Measurements from ENCODE around the gene ZNF575. TPM values are rescaled to one million over a fixed set of nuclear protein-coding genes. Genes with fewer than 3 reads are reported as not detected.

The ZNF575 gene
- total RNA-seq, 1 experiment from 2014 or later, result not detected

DNA sequence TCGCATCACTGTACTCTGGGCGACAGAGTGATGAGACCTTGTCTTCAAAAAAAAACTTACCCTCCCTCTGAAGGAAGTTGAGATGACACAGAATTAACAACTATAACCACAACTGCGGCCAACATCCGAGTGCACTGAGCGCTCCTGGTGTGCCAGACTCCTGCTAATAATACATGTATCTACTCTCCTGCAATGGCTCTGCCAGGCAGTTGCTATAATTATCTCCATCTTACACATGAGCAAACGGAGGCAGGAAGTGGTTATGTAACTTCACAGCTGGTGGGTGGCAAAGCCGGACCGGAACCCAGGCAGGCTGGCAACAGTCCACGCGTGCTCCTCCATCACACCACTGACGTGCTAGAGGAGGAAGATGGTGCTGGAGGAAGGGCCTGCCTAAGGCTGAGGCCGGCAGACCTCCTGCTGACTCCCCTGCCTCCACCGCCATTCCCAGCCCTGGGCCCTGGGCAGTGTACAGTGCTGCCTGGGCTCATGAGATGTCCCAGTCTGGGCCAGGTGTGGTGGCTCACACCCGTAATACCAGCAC is 29.8 kb downstream of the ZNF575 start:
- H2AFZ ChIP-seq (ENCODE audit: low read length), result no peak overlapping the region
- H3K18ac ChIP-seq (ENCODE audit: insufficient read length, low read depth, low read length), result no peak overlapping the region
- H3K9ac ChIP-seq (ENCODE audit: extremely low read depth, insufficient read length, low read length), result no peak overlapping the region
- H3K79me2 ChIP-seq (ENCODE audit: insufficient read depth, low read length), result no peaks in the 10 kb centered on the region
- Mint-ChIP-seq H3K36me3 (ENCODE audit: insufficient read depth in 1 of 3, low read depth in 3 of 3) (peaks cover 6 to 30% (median 19%) of the 10 kb centered on the region in 3 experiments; a peak in 6 of 7 replicates), H3K9me3 (no peaks in the 10 kb centered on the region), H3K4me3 (no peak overlapping the region), H3K27ac (no peak overlapping the region), H3K27me3 (ENCODE audit: low read depth) (no peaks in the 10 kb centered on the region; the same call in 1 of the 2 replicates), H3K4me1 (no peaks in the 10 kb centered on the region)
- H4K91ac ChIP-seq (ENCODE audit: insufficient read length, low read depth, low read length), result no peak overlapping the region
- H3K4me1 ChIP-seq (ENCODE audit: insufficient read depth, low read length), result no peaks in the 10 kb centered on the region
- no peaks in the 10 kb centered on the region for H4K20me1 ChIP-seq (ENCODE audit: control insufficient read depth, insufficient read depth, insufficient read length)
- no peak overlapping the region for H2BK5ac ChIP-seq (ENCODE audit: insufficient read length, low read length)
- H3K27me3 ChIP-seq (ENCODE audit: insufficient read depth, low read length), result no peaks in the 10 kb centered on the region
- H3K4ac ChIP-seq (ENCODE audit: low read depth, low read length), result no peak overlapping the region
- WGBS (ENCODE audit: extremely low coverage, insufficient read length, low lambda C conversion rate), result no CpG with 5 or more reads among the region's 14 CpGs
- no peak overlapping the region for H3K23ac ChIP-seq (ENCODE audit: insufficient read length, low read depth, low read length)
- no peak overlapping the region for H3K56ac ChIP-seq (ENCODE audit: insufficient read length, low read depth, low read length)
- H3T11ph ChIP-seq (ENCODE audit: low read length), result no peak overlapping the region
- no peak overlapping the region for H3K14ac ChIP-seq (ENCODE audit: insufficient read depth, low read length)
- H2BK15ac ChIP-seq (ENCODE audit: low read depth, low read length), result no peak overlapping the region; the same call in 1 of the 2 replicates
- no peak overlapping the region for H4K5ac ChIP-seq (ENCODE audit: insufficient read length, low read depth, low read length)
- no peak overlapping the region for H2BK20ac ChIP-seq (ENCODE audit: low read depth, low read length, poor library complexity, severe bottlenecking)
- no peak overlapping the region for H2BK120ac ChIP-seq (ENCODE audit: low read depth, low read length, poor library complexity, severe bottlenecking)
- DNase-seq, result no peak
- no peak overlapping the region for H3K27ac ChIP-seq (ENCODE audit: insufficient read length, low read depth, low read length)
- no peaks in the 10 kb centered on the region for H3K9me3 ChIP-seq (ENCODE audit: control insufficient read depth, low read depth, low read length)
- no peak overlapping the region for H2AK5ac ChIP-seq (ENCODE audit: insufficient read length, low read length)
- no peaks in the 10 kb centered on the region for H3K79me1 ChIP-seq (ENCODE audit: insufficient read depth, low read depth, low read length, poor library complexity, severe bottlenecking)
- H3K4me2 ChIP-seq (ENCODE audit: insufficient read depth, insufficient read length, low read length), result no peak overlapping the region
- H2BK12ac ChIP-seq (ENCODE audit: insufficient read length, low read depth, low read length), result no peak overlapping the region
- no peaks in the 10 kb centered on the region for H3K23me2 ChIP-seq (ENCODE audit: insufficient read length, low read depth, low read length, poor library complexity, severe bottlenecking)
- TF ChIP-seq, protein P1, sequence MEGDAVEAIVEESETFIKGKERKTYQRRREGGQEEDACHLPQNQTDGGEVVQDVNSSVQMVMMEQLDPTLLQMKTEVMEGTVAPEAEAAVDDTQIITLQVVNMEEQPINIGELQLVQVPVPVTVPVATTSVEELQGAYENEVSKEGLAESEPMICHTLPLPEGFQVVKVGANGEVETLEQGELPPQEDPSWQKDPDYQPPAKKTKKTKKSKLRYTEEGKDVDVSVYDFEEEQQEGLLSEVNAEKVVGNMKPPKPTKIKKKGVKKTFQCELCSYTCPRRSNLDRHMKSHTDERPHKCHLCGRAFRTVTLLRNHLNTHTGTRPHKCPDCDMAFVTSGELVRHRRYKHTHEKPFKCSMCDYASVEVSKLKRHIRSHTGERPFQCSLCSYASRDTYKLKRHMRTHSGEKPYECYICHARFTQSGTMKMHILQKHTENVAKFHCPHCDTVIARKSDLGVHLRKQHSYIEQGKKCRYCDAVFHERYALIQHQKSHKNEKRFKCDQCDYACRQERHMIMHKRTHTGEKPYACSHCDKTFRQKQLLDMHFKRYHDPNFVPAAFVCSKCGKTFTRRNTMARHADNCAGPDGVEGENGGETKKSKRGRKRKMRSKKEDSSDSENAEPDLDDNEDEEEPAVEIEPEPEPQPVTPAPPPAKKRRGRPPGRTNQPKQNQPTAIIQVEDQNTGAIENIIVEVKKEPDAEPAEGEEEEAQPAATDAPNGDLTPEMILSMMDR (conservative IDR thresholded peaks at IDR 0.05), result no peak
- H4K8ac ChIP-seq (replicated peaks; ENCODE audit: insufficient read length, low read depth, low read length), result no peak overlapping the region
